Neural cell (in vitro differentiated cells): ENCODE data around the gene OR2T11. TPM values are rescaled to one million over a fixed set of nuclear protein-coding genes. Genes with fewer than 3 reads are reported as not detected.

ENCODE experiments used
- H2AFZ ChIP-seq: fragments of 200-600, 300-800 bp; sonication (generic), shearing (Covaris generic); 2 replicates; pipeline ENCODE4 v1.6.0; 2014; ENCODE audit warnings: low read depth, mild to moderate bottlenecking, antibody characterized with exemption, low read length, moderate library complexity
- H3F3A ChIP-seq: fragments of 200-600 bp; shearing (Covaris generic); 2 replicates; pipeline ENCODE4 v1.6.1; 2016; ENCODE audit warnings: mild to moderate bottlenecking, moderate library complexity, mixed read lengths, antibody characterized with exemption, low read length; ENCODE audit not compliant: insufficient read depth, poor library complexity, severe bottlenecking
- H3K27ac ChIP-seq: fragments of 200-600, 300-800 bp; sonication (generic), shearing (Covaris generic); 2 replicates; pipeline ENCODE4 v1.5.1; 2014; ENCODE audit warnings: mild to moderate bottlenecking, low read length, moderate library complexity
- H3K27me3 ChIP-seq: fragments of 300-800, 200-600 bp; sonication (generic), shearing (Covaris generic); 2 replicates; pipeline ENCODE4 v1.6.0; 2014; ENCODE audit warnings: mild to moderate bottlenecking, low read depth, low read length, moderate library complexity; ENCODE audit not compliant: insufficient read depth
- H3K36me3 ChIP-seq: fragments of 300-800, 200-600 bp; sonication (generic), shearing (Covaris generic); 2 replicates; pipeline ENCODE4 v1.5.1; 2014; ENCODE audit warnings: mild to moderate bottlenecking, antibody characterized with exemption, low read length, moderate library complexity; ENCODE audit not compliant: insufficient read depth
- H3K4me2 ChIP-seq: fragments of 300-800, 200-600 bp; sonication (generic), shearing (Covaris generic); 2 replicates; pipeline ENCODE4 v1.6.0; 2014; ENCODE audit warnings: mild to moderate bottlenecking, low read length
- H3K4me3 ChIP-seq: fragments of 300-800, 200-600 bp; sonication (generic), shearing (Covaris generic); 2 replicates; pipeline ENCODE4 v1.5.1; 2014; ENCODE audit warnings: mild to moderate bottlenecking, low read length, moderate library complexity
- H3K79me2 ChIP-seq: fragments of 200-600 bp; shearing (Covaris generic); replicated peaks from 2 replicates; pipeline ENCODE4 v1.6.0; 2014; ENCODE audit warnings: mild to moderate bottlenecking, low read length, moderate library complexity; ENCODE audit not compliant: insufficient read depth
- H3K9ac ChIP-seq: fragments of 300-800, 200-600 bp; sonication (generic), shearing (Covaris generic); 2 replicates; pipeline ENCODE4 v1.6.1; 2016; ENCODE audit warnings: mild to moderate bottlenecking, low read length, mixed read lengths
- H3K9me2 ChIP-seq: fragments of 200-600 bp; shearing (Covaris generic); 2 replicates; pipeline ENCODE4 v1.6.1; 2016; ENCODE audit warnings: mild to moderate bottlenecking, low read length, mixed read lengths; ENCODE audit not compliant: insufficient read depth
- H3K9me3 ChIP-seq: fragments of 200-600, 300-800 bp; sonication (generic), shearing (Covaris generic); 2 replicates; pipeline ENCODE4 v1.6.1; 2016; ENCODE audit warnings: mild to moderate bottlenecking, mixed run types, low read length, moderate library complexity, mixed read lengths
- H4K20me1 ChIP-seq: fragments of 200-600 bp; shearing (Covaris generic); 2 replicates; pipeline ENCODE4 v1.6.1; 2016; ENCODE audit warnings: mild to moderate bottlenecking, mixed run types; ENCODE audit not compliant: insufficient read depth
- EP300 ChIP-seq: fragments of 450-650 bp; conservative IDR thresholded peaks from 2 replicates; pipeline ENCODE4 v1.6.1; 2014; ENCODE audit warnings: antibody characterized with exemption, mild to moderate bottlenecking, moderate library complexity; ENCODE audit not compliant: poor library complexity, severe bottlenecking
- EZH2 ChIP-seq: fragments of 200-600, 300-800 bp; shearing (Covaris generic), sonication (generic); IDR thresholded peaks from 2 replicates; pipeline ENCODE4 v1.6.1; 2014; ENCODE audit warnings: antibody characterized with exemption, low read length, borderline replicate concordance, mild to moderate bottlenecking; ENCODE audit not compliant: insufficient read depth, poor library complexity, severe bottlenecking
- MXI1 ChIP-seq: fragments of 450-650 bp; conservative IDR thresholded peaks from 2 replicates; pipeline ENCODE4 v1.6.1; 2014; ENCODE audit warnings: antibody characterized with exemption, mild to moderate bottlenecking; ENCODE audit not compliant: poor library complexity, severe bottlenecking
- POLR2AphosphoS5 ChIP-seq: IDR thresholded peaks from 2 replicates; pipeline ENCODE4 v1.6.1; 2012
- RAD21 ChIP-seq: fragments of 450-650 bp; conservative IDR thresholded peaks from 2 replicates; pipeline ENCODE4 v1.6.1; 2014; ENCODE audit warnings: antibody characterized with exemption, mild to moderate bottlenecking, moderate library complexity
- REST ChIP-seq: IDR thresholded peaks from 2 replicates; pipeline ENCODE4 v1.6.1; 2012; ENCODE audit warnings: borderline replicate concordance
- SMC3 ChIP-seq: fragments of 450-650 bp; conservative IDR thresholded peaks from 2 replicates; pipeline ENCODE4 v1.6.1; 2014; ENCODE audit warnings: antibody characterized with exemption, mild to moderate bottlenecking, moderate library complexity; ENCODE audit not compliant: poor library complexity
- TAF1 ChIP-seq: IDR thresholded peaks from 2 replicates; pipeline ENCODE4 v1.6.1; 2012; ENCODE audit warnings: low read depth
- polyA plus RNA-seq: library from polyadenylated mRNA; depleted of rRNA; stranded (reverse); fragments of >200 nt; gene quantifications from 2 replicates; pipeline ENCODE4 v1.2.3, GENCODE V29; 2014
- TF ChIP-seq, protein P1 (sequence below): fragments of 450-650 bp; IDR thresholded peaks from 2 replicates; pipeline ENCODE4 v1.5.1; 2014; ENCODE audit warnings: antibody characterized with exemption, mild to moderate bottlenecking, moderate library complexity; ENCODE audit not compliant: poor library complexity, severe bottlenecking

OR2T11 gene
- polyA plus RNA-seq, 1 donor from 2014 or later = not detected

- H3K9me3 ChIP-seq = no peaks in the 10 kb centered on the region
- H2AFZ ChIP-seq = no peak overlapping the region
- H3K27ac ChIP-seq = no peak overlapping the region
- TF ChIP-seq RAD21 = no peak
- TF ChIP-seq, protein P1, sequence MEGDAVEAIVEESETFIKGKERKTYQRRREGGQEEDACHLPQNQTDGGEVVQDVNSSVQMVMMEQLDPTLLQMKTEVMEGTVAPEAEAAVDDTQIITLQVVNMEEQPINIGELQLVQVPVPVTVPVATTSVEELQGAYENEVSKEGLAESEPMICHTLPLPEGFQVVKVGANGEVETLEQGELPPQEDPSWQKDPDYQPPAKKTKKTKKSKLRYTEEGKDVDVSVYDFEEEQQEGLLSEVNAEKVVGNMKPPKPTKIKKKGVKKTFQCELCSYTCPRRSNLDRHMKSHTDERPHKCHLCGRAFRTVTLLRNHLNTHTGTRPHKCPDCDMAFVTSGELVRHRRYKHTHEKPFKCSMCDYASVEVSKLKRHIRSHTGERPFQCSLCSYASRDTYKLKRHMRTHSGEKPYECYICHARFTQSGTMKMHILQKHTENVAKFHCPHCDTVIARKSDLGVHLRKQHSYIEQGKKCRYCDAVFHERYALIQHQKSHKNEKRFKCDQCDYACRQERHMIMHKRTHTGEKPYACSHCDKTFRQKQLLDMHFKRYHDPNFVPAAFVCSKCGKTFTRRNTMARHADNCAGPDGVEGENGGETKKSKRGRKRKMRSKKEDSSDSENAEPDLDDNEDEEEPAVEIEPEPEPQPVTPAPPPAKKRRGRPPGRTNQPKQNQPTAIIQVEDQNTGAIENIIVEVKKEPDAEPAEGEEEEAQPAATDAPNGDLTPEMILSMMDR = no peak
- TF ChIP-seq SMC3 = no peak
- TF ChIP-seq TAF1 = no peak
- no peak for TF ChIP-seq EZH2
- no peak for TF ChIP-seq POLR2AphosphoS5
- TF ChIP-seq REST = no peak
- no peaks in the 10 kb centered on the region for H3K27me3 ChIP-seq
- H3K36me3 ChIP-seq = no peaks in the 10 kb centered on the region
- H3F3A ChIP-seq = no peaks in the 10 kb centered on the region
- no peak overlapping the region for H3K4me2 ChIP-seq
- no peak overlapping the region for H3K4me3 ChIP-seq
- no peaks in the 10 kb centered on the region for H4K20me1 ChIP-seq
- no peaks in the 10 kb centered on the region for H3K9me2 ChIP-seq
- H3K79me2 ChIP-seq = no peaks in the 10 kb centered on the region
- no peak overlapping the region for H3K9ac ChIP-seq
These were observed 16.0 kb downstream of the OR2T11 start for GRCh38 chr1:248618878-248619277.

DNA sequence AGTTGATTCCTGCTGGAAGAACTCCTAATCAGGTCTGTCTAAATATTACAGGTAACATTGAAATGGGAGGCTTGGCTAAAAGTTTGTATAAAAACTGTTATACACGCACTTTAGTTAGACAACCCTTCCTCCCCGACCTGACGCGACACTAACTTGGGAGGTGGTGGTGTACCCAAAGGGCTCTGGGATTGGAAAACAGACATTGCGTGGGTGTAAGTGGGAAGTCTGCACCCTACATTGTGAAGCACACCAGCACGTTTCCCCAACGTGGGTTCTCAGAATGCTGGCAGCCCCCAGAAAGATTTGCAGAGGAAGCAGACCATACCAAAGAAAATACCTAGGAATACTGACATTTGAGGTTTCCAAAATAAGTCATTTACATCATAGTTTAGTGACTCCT is 16.8 kb downstream of the OR2T11 start:
- Histone ChIP-seq H3F3A (no peaks in the 10 kb centered on the region), H4K20me1 (no peaks in the 10 kb centered on the region), H3K9ac (no peak overlapping the region), H3K36me3 (no peaks in the 10 kb centered on the region), H3K79me2 (no peaks in the 10 kb centered on the region), H3K9me3 (no peaks in the 10 kb centered on the region), H3K4me2 (no peak overlapping the region), H3K4me3 (no peak overlapping the region), H2AFZ (no peak overlapping the region), H3K9me2 (no peaks in the 10 kb centered on the region), H3K27me3 (no peaks in the 10 kb centered on the region), H3K27ac (no peak overlapping the region)
- TF ChIP-seq EZH2 = no peak
- no peak for TF ChIP-seq SMC3
- no peak for TF ChIP-seq POLR2AphosphoS5
- TF ChIP-seq RAD21 = no peak
- no peak for TF ChIP-seq REST
- TF ChIP-seq MXI1 = no peak
- TF ChIP-seq TAF1 = no peak
- TF ChIP-seq, protein P1 = no peak
- no peak for TF ChIP-seq EP300
